Neural cell (in vitro differentiated cells): Measurements from ENCODE around the gene PHF5A. TPM values are rescaled to one million over a fixed set of nuclear protein-coding genes. Genes with fewer than 3 reads are reported as not detected.

Experiments used
- H2AFZ ChIP-seq: fragments of 200-600, 300-800 bp; sonication (generic), shearing (Covaris generic); 2 replicates; pipeline ENCODE4 v1.6.0; 2014; ENCODE audit warnings: low read depth, mild to moderate bottlenecking, antibody characterized with exemption, low read length, moderate library complexity
- H3F3A ChIP-seq: fragments of 200-600 bp; shearing (Covaris generic); 2 replicates; pipeline ENCODE4 v1.6.1; 2016; ENCODE audit warnings: mild to moderate bottlenecking, moderate library complexity, mixed read lengths, antibody characterized with exemption, low read length; ENCODE audit not compliant: insufficient read depth, poor library complexity, severe bottlenecking
- H3K27ac ChIP-seq: fragments of 200-600, 300-800 bp; sonication (generic), shearing (Covaris generic); 2 replicates; pipeline ENCODE4 v1.5.1; 2014; ENCODE audit warnings: mild to moderate bottlenecking, low read length, moderate library complexity
- H3K27me3 ChIP-seq: fragments of 300-800, 200-600 bp; sonication (generic), shearing (Covaris generic); 2 replicates; pipeline ENCODE4 v1.6.0; 2014; ENCODE audit warnings: mild to moderate bottlenecking, low read depth, low read length, moderate library complexity; ENCODE audit not compliant: insufficient read depth
- H3K36me3 ChIP-seq: fragments of 300-800, 200-600 bp; sonication (generic), shearing (Covaris generic); 2 replicates; pipeline ENCODE4 v1.5.1; 2014; ENCODE audit warnings: mild to moderate bottlenecking, antibody characterized with exemption, low read length, moderate library complexity; ENCODE audit not compliant: insufficient read depth
- H3K4me2 ChIP-seq: fragments of 300-800, 200-600 bp; sonication (generic), shearing (Covaris generic); 2 replicates; pipeline ENCODE4 v1.6.0; 2014; ENCODE audit warnings: mild to moderate bottlenecking, low read length
- H3K4me3 ChIP-seq: fragments of 300-800, 200-600 bp; sonication (generic), shearing (Covaris generic); 2 replicates; pipeline ENCODE4 v1.5.1; 2014; ENCODE audit warnings: mild to moderate bottlenecking, low read length, moderate library complexity
- H3K79me2 ChIP-seq: fragments of 200-600 bp; shearing (Covaris generic); replicated peaks from 2 replicates; pipeline ENCODE4 v1.6.0; 2014; ENCODE audit warnings: mild to moderate bottlenecking, low read length, moderate library complexity; ENCODE audit not compliant: insufficient read depth
- H3K9ac ChIP-seq: fragments of 300-800, 200-600 bp; sonication (generic), shearing (Covaris generic); 2 replicates; pipeline ENCODE4 v1.6.1; 2016; ENCODE audit warnings: mild to moderate bottlenecking, low read length, mixed read lengths
- H3K9me2 ChIP-seq: fragments of 200-600 bp; shearing (Covaris generic); 2 replicates; pipeline ENCODE4 v1.6.1; 2016; ENCODE audit warnings: mild to moderate bottlenecking, low read length, mixed read lengths; ENCODE audit not compliant: insufficient read depth
- H3K9me3 ChIP-seq: fragments of 200-600, 300-800 bp; sonication (generic), shearing (Covaris generic); 2 replicates; pipeline ENCODE4 v1.6.1; 2016; ENCODE audit warnings: mild to moderate bottlenecking, mixed run types, low read length, moderate library complexity, mixed read lengths
- H4K20me1 ChIP-seq: fragments of 200-600 bp; shearing (Covaris generic); 2 replicates; pipeline ENCODE4 v1.6.1; 2016; ENCODE audit warnings: mild to moderate bottlenecking, mixed run types; ENCODE audit not compliant: insufficient read depth
- CTCF ChIP-seq: fragments of 450-650 bp; IDR thresholded peaks from 2 replicates; pipeline ENCODE4 v1.5.1; 2014; ENCODE audit warnings: antibody characterized with exemption, mild to moderate bottlenecking, moderate library complexity; ENCODE audit not compliant: poor library complexity, severe bottlenecking
- EP300 ChIP-seq: fragments of 450-650 bp; conservative IDR thresholded peaks from 2 replicates; pipeline ENCODE4 v1.6.1; 2014; ENCODE audit warnings: antibody characterized with exemption, mild to moderate bottlenecking, moderate library complexity; ENCODE audit not compliant: poor library complexity, severe bottlenecking
- EZH2 ChIP-seq: fragments of 200-600, 300-800 bp; shearing (Covaris generic), sonication (generic); IDR thresholded peaks from 2 replicates; pipeline ENCODE4 v1.6.1; 2014; ENCODE audit warnings: antibody characterized with exemption, low read length, borderline replicate concordance, mild to moderate bottlenecking; ENCODE audit not compliant: insufficient read depth, poor library complexity, severe bottlenecking
- MXI1 ChIP-seq: fragments of 450-650 bp; conservative IDR thresholded peaks from 2 replicates; pipeline ENCODE4 v1.6.1; 2014; ENCODE audit warnings: antibody characterized with exemption, mild to moderate bottlenecking; ENCODE audit not compliant: poor library complexity, severe bottlenecking
- POLR2AphosphoS5 ChIP-seq: IDR thresholded peaks from 2 replicates; pipeline ENCODE4 v1.6.1; 2012
- RAD21 ChIP-seq: fragments of 450-650 bp; conservative IDR thresholded peaks from 2 replicates; pipeline ENCODE4 v1.6.1; 2014; ENCODE audit warnings: antibody characterized with exemption, mild to moderate bottlenecking, moderate library complexity
- REST ChIP-seq: IDR thresholded peaks from 2 replicates; pipeline ENCODE4 v1.6.1; 2012; ENCODE audit warnings: borderline replicate concordance
- SMC3 ChIP-seq: fragments of 450-650 bp; conservative IDR thresholded peaks from 2 replicates; pipeline ENCODE4 v1.6.1; 2014; ENCODE audit warnings: antibody characterized with exemption, mild to moderate bottlenecking, moderate library complexity; ENCODE audit not compliant: poor library complexity
- TAF1 ChIP-seq: IDR thresholded peaks from 2 replicates; pipeline ENCODE4 v1.6.1; 2012; ENCODE audit warnings: low read depth
- polyA plus RNA-seq: library from polyadenylated mRNA; depleted of rRNA; stranded (reverse); fragments of >200 nt; gene quantifications from 2 replicates; pipeline ENCODE4 v1.2.3, GENCODE V29; 2014

PHF5A gene
- polyA plus RNA-seq, 1 donor from 2014 or later = 148 TPM

DNA sequence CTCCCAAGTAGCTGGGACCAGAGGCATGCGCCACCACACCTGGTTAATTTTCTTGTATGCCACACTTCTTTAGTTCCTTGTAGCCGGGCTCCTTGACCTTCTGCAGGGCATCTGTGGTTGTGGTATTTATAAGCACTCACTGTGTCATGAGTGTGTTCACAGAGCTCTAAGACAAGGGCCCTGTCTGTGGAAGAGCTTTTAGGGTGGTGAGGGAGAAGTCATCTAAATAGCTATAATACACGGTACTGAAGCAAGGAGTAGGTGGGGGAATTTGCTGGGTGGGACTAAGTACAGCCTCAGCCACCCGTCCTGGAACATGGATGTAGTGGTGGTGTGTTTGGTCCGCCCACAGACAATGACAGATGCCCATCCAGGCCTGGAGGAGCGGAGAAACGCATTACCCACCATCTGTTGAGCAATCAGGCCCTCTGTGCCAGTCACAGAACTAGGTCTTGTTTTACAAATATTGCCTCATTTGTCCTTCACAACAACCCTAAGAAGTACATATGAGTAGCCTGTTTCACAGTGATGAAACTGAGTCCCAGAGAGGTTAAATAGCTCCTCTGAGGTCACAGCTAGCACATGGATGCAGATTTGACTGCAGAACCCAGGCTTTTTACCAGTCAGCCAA, 10.5 kb upstream of the PHF5A start:
- Histone ChIP-seq H3K9ac (peak overlapping the region; percentile 80), H4K20me1 (no peaks in the 10 kb centered on the region), H3K27me3 (no peaks in the 10 kb centered on the region), H3K9me2 (no peaks in the 10 kb centered on the region), H3K4me3 (peak overlapping the region; percentile 63), H3K4me2 (peak overlapping the region; percentile 87), H3K9me3 (no peaks in the 10 kb centered on the region), H3K27ac (peak overlapping the region; percentile 98), H3F3A (peaks cover 4% of the 10 kb centered on the region), H2AFZ (no peak overlapping the region), H3K79me2 (peaks cover 64% of the 10 kb centered on the region), H3K36me3 (no peaks in the 10 kb centered on the region)
- TF ChIP-seq SMC3 (no peak), TAF1 (no peak), EP300 (no peak), REST (no peak), CTCF (no peak), RAD21 (no peak), EZH2 (no peak), POLR2AphosphoS5 (no peak), MXI1 (no peak)

GRCh38 chr22:41478473-41478872, 10.0 kb upstream of the PHF5A start:
- peaks cover 4% of the 10 kb centered on the region for H3F3A ChIP-seq
- no peaks in the 10 kb centered on the region for H3K9me3 ChIP-seq
- no peak for TF ChIP-seq SMC3
- H3K27me3 ChIP-seq = no peaks in the 10 kb centered on the region
- H2AFZ ChIP-seq = no peak overlapping the region
- H3K27ac ChIP-seq = peak overlapping the region; percentile 98
- H3K4me2 ChIP-seq = no peak overlapping the region
- H3K4me3 ChIP-seq = peak overlapping the region; percentile 63
- H3K9me2 ChIP-seq = no peaks in the 10 kb centered on the region
- no peaks in the 10 kb centered on the region for H3K36me3 ChIP-seq
- H3K79me2 ChIP-seq = peaks cover 64% of the 10 kb centered on the region
- H3K9ac ChIP-seq = peak overlapping the region; percentile 80
- no peaks in the 10 kb centered on the region for H4K20me1 ChIP-seq
